Heart left ventricle (tissue), 13 donors: ENCODE data around the gene ASCL2.

ENCODE experiments used
- CTCF ChIP-seq, 12 donors: fragments of 200-600 bp; sonication (generic) in 4 of 12; IDR thresholded peaks; one replicate each; pipeline versions ENCODE4 v1.5.0 to v1.8.0; 2018 to 2022; ENCODE audit warnings: antibody characterized with exemption in 12 of 12, mild to moderate bottlenecking in 5 of 12
- POLR2A ChIP-seq, 2 donors: fragments of 450-650 bp; IDR thresholded peaks; one replicate each; pipeline ENCODE4 v1.6.1; 2017; ENCODE audit warnings: antibody characterized with exemption in 2 of 2, mild to moderate bottlenecking in 2 of 2, moderate library complexity in 2 of 2
- donor health status: ischemic (EF 13 %, LVEDD 7.1; RV severe dilation, severe dysfunction).
- donor health status: DM: no; HTN: yes; CAD: no.
- donor health status: DM: no; HTN: no; CAD: no.
- donor health status: ischemic (EF 25% LVEDD 6.9; RV normal size, moderate dysfunction).
- donor health status: ischemic (EF 25% LVEDD 5.7; RV mildly dilated, moderate dysfunction).
- donor health status: ischemic (EF 35%, LVEDD 5.7; RV mildly dilated, moderate dysfunction).
- donor health status: nonischemic (EF 11% LVEDD 7.7; RV severe dilation, severe dysfunction).
- donor health status: DM: yes; HTN: yes; CAD: no.
- donor health status: PGD.
- donor health status: ischemic (EF 29% LVEDD 5.4; RV normal size, mild dysfunction).
- donor health status: nonischemic (EF 23%, LVEDD 6.1; RV moderate dilation, normal function).

GRCh38 chr11:2293531-2293971, 23.2 kb upstream of the ASCL2 start:
- TF ChIP-seq POLR2A (IDR thresholded peaks at IDR 0.05), result no peak
- no peak for TF ChIP-seq CTCF (IDR thresholded peaks at IDR 0.05)
